OCI-LY7 (cell line): ENCODE measurements around the gene SLC39A2. TPM values are rescaled to one million over a fixed set of nuclear protein-coding genes. Genes with fewer than 3 reads are reported as not detected.

ENCODE experiments used
- BruUV-seq: library from RNA; stranded (reverse); fragments of 400-500 nt; replicated peaks from 2 replicates; lab custom pipeline; 2021; lab: Mats Ljungman, UMichigan
- CTCF ChIA-PET: fragments of 300-600 bp; sonication (Branson Sonifier 250); formaldehyde crosslinking; loops from one replicate; lab custom pipeline; 2022; ENCODE audit warnings: antibody characterized with exemption; ENCODE audit not compliant: unreplicated experiment; lab: Charles Lee
- POLR2A ChIA-PET: fragments of 300-600 bp; sonication (Branson Sonifier 250); formaldehyde crosslinking; loops from one replicate; lab custom pipeline; 2022; ENCODE audit warnings: antibody characterized with exemption; lab: Charles Lee
- DNase-seq: peaks from one replicate; pipeline ENCODE4 v3.0.0-alpha.2; 2015; ENCODE audit warnings: low spot score
- H2AFZ ChIP-seq: fragments of 200-600 bp; sonication (generic), shearing (Covaris generic); 2 replicates; pipeline ENCODE4 v1.6.1; 2014; ENCODE audit warnings: mild to moderate bottlenecking, antibody characterized with exemption, low read length, moderate library complexity
- H3K27ac ChIP-seq: fragments of 200-600 bp; sonication (generic); 2 replicates; pipeline ENCODE4 v1.5.1; 2014; ENCODE audit warnings: mixed run types, low read depth, mild to moderate bottlenecking, moderate library complexity, low read length, inconsistent platforms; ENCODE audit not compliant: poor library complexity, severe bottlenecking
- H3K36me3 ChIP-seq: fragments of 200-600 bp; sonication (generic); 2 replicates; pipeline ENCODE4 v1.6.1; 2014; ENCODE audit warnings: mild to moderate bottlenecking, antibody characterized with exemption, low read length, moderate library complexity, mixed read lengths; ENCODE audit not compliant: insufficient read depth
- H3K4me1 ChIP-seq: fragments of 200-600 bp; sonication (generic); 2 replicates; pipeline ENCODE4 v1.5.1; 2014; ENCODE audit warnings: mild to moderate bottlenecking, low read length; ENCODE audit not compliant: insufficient read depth, poor library complexity, severe bottlenecking
- H3K4me2 ChIP-seq: fragments of 200-600 bp; sonication (generic); 2 replicates; pipeline ENCODE4 v1.6.1; 2014; ENCODE audit warnings: mild to moderate bottlenecking, low read length
- H3K4me3 ChIP-seq: fragments of 200-600 bp; sonication (generic); 2 replicates; pipeline ENCODE4 v1.5.1; 2014; ENCODE audit warnings: mild to moderate bottlenecking, low read depth, low read length; ENCODE audit not compliant: poor library complexity, severe bottlenecking
- H3K79me2 ChIP-seq: fragments of 200-600 bp; sonication (generic); 2 replicates; pipeline ENCODE4 v1.6.1; 2016; ENCODE audit warnings: low read depth, mild to moderate bottlenecking, low read length, moderate library complexity, mixed read lengths; ENCODE audit not compliant: insufficient read depth
- H3K9me2 ChIP-seq: fragments of 200-600 bp; sonication (generic); 2 replicates; pipeline ENCODE4 v1.6.1; 2016; ENCODE audit warnings: mild to moderate bottlenecking, low read length, mixed read lengths; ENCODE audit not compliant: insufficient read depth
- H3K9me3 ChIP-seq: fragments of 200-600 bp; sonication (generic); 2 replicates; pipeline ENCODE4 v1.6.1; 2014; ENCODE audit warnings: mild to moderate bottlenecking, mixed run types, low read length, mixed read lengths
- H4K20me1 ChIP-seq: fragments of 200-600 bp; sonication (generic); 2 replicates; pipeline ENCODE4 v1.6.1; 2014; ENCODE audit warnings: mild to moderate bottlenecking, antibody characterized with exemption, low read length, moderate library complexity, mixed read lengths; ENCODE audit not compliant: insufficient read depth
- CTCF ChIP-seq: fragments of 200-600 bp; sonication (generic); conservative IDR thresholded peaks from 2 replicates; pipeline ENCODE4 v1.5.1; 2014; ENCODE audit warnings: mild to moderate bottlenecking, antibody characterized with exemption, low read length, moderate library complexity, mixed read lengths
- EZH2phosphoT487 ChIP-seq: fragments of 200-600 bp; sonication (generic); IDR thresholded peaks from 2 replicates; pipeline ENCODE4 v1.6.1; 2018; ENCODE audit warnings: low read depth, borderline replicate concordance, mild to moderate bottlenecking, mixed run types, antibody characterized with exemption, low read length, moderate library complexity, mixed read lengths
- intact Hi-C: fragments of 100-400 bp; cut with micrococcal nuclease; formaldehyde crosslinking; loops from one replicate; pipeline ENCODE4 v1.10.0; 2022; ENCODE audit not compliant: unreplicated experiment
- total RNA-seq, 2 experiments: library from RNA; depleted of rRNA in 1 of 2; stranded (reverse); fragments of >200 nt in 1 of 2; shearing (Covaris generic) in 1 of 2; gene quantifications; 2 replicates each; pipeline ENCODE4 v1.2.3, GENCODE V29; 2014 to 2022

SLC39A2 gene
- total RNA-seq, 2 experiments from 2014 or later, result 0.23 to 0.28 TPM

GRCh38 chr14:21047378-21047781 is 48.3 kb downstream of the SLC39A2 start:
- POLR2A ChIA-PET, result interaction anchor here (0.6 to 1.8 kb wide), 2 partner anchors 12 to 42 kb away, joined by 3 to 5 read pairs; no protein-coding TSS in a partner anchor

GRCh38 chr14:21048638-21049037 is 49.5 kb downstream of the SLC39A2 start:
- TF ChIP-seq EZH2phosphoT487, result no peak
- no peak for TF ChIP-seq CTCF
- H3K36me3 ChIP-seq, result no peaks in the 10 kb centered on the region
- no TSS peak for BruUV-seq
- no peaks in the 10 kb centered on the region for H3K4me1 ChIP-seq
- ChIA-PET CTCF (interaction anchor here (0.8 to 0.9 kb wide), 2 partner anchors 22 to 33 kb away, joined by 5 to 13 read pairs; no protein-coding TSS in a partner anchor), POLR2A (interaction anchor here (1.1 kb wide), 1 partner anchor 39 kb away, joined by 3 read pairs; no protein-coding TSS in a partner anchor)
- no peaks in the 10 kb centered on the region for H3K9me3 ChIP-seq
- H3K9me2 ChIP-seq, result no peaks in the 10 kb centered on the region
- intact Hi-C loops, result no loop called here
- H3K4me2 ChIP-seq, result no peak overlapping the region
- no peak for DNase-seq
- H3K79me2 ChIP-seq, result no peaks in the 10 kb centered on the region
- H3K27ac ChIP-seq, result no peak overlapping the region
- no peaks in the 10 kb centered on the region for H4K20me1 ChIP-seq
- H2AFZ ChIP-seq, result no peak overlapping the region
- H3K4me3 ChIP-seq, result no peak overlapping the region

More at GRCh38 chr14:21047378-21047781, 48.3 kb downstream of the SLC39A2 start:
- no peaks in the 10 kb centered on the region for H3K79me2 ChIP-seq
- H3K36me3 ChIP-seq, result no peaks in the 10 kb centered on the region
- H3K9me3 ChIP-seq, result no peaks in the 10 kb centered on the region
- intact Hi-C loops, result no loop called here
- H3K4me2 ChIP-seq, result no peak overlapping the region
- H2AFZ ChIP-seq, result no peak overlapping the region
- CTCF ChIA-PET, result interaction anchor here (0.9 kb wide), 1 partner anchor 24 kb away, joined by 5 read pairs; no protein-coding TSS in a partner anchor
- H3K27ac ChIP-seq, result no peak overlapping the region
- no peaks in the 10 kb centered on the region for H3K9me2 ChIP-seq
- H3K4me1 ChIP-seq, result no peaks in the 10 kb centered on the region
- DNase-seq, result no peak
- no TSS peak for BruUV-seq
- no peak overlapping the region for H3K4me3 ChIP-seq
- no peaks in the 10 kb centered on the region for H4K20me1 ChIP-seq
- no peak for TF ChIP-seq EZH2phosphoT487
- no peak for TF ChIP-seq CTCF

GRCh38 chr14:21049271-21049673 is 50.2 kb downstream of the SLC39A2 start:
- intact Hi-C loops, result no loop called here
- no TSS peak for BruUV-seq
- no peaks in the 10 kb centered on the region for H3K9me3 ChIP-seq
- H4K20me1 ChIP-seq, result no peaks in the 10 kb centered on the region
- H3K4me1 ChIP-seq, result no peaks in the 10 kb centered on the region
- no peaks in the 10 kb centered on the region for H3K79me2 ChIP-seq
- TF ChIP-seq EZH2phosphoT487, result no peak
- TF ChIP-seq CTCF, result no peak
- H2AFZ ChIP-seq, result no peak overlapping the region
- ChIA-PET CTCF (no interaction called here), POLR2A (no interaction called here)
- H3K4me2 ChIP-seq, result no peak overlapping the region
- H3K36me3 ChIP-seq, result no peaks in the 10 kb centered on the region
- no peaks in the 10 kb centered on the region for H3K9me2 ChIP-seq
- DNase-seq, result no peak
- no peak overlapping the region for H3K27ac ChIP-seq
- H3K4me3 ChIP-seq, result no peak overlapping the region
